Measurements from ENCODE around the gene PNPLA3.
"Not testable (repeated sequence)": the region's sequence is repeated elsewhere in the genome, so short reads cannot be mapped to it uniquely, and the experiment has no call there.

PNPLA3 gene

DNA sequence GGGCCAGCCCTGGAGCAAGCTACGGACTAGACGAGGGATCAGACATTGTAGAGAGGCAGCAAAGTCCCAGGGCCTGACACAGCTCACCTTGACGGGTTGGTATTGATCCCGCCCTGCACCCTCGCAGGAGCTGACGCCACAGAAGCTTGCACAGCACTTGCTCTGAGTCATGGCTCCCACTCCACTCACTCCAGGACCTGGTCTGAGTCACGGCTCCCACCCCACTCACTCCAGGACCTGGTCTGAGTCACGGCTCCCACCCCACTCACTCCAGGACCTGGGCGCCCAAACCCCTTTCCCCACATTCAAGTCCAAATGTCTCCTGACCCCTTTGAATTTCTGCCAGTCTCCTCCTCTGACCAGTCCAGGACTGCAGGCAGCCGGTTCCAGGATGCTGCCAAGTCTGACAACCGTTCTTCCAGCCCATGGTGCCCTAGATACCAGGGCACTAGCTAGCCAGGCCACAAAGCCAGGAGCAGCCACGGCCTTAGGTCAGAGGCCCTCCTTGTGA lies 25.8 kb upstream of the PNPLA3 start:
- no peak for DNase-seq (ENCODE audit: low read depth)
- TF ChIP-seq, protein P1, sequence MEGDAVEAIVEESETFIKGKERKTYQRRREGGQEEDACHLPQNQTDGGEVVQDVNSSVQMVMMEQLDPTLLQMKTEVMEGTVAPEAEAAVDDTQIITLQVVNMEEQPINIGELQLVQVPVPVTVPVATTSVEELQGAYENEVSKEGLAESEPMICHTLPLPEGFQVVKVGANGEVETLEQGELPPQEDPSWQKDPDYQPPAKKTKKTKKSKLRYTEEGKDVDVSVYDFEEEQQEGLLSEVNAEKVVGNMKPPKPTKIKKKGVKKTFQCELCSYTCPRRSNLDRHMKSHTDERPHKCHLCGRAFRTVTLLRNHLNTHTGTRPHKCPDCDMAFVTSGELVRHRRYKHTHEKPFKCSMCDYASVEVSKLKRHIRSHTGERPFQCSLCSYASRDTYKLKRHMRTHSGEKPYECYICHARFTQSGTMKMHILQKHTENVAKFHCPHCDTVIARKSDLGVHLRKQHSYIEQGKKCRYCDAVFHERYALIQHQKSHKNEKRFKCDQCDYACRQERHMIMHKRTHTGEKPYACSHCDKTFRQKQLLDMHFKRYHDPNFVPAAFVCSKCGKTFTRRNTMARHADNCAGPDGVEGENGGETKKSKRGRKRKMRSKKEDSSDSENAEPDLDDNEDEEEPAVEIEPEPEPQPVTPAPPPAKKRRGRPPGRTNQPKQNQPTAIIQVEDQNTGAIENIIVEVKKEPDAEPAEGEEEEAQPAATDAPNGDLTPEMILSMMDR (IDR thresholded peaks at IDR 0.05; ENCODE audit: low read depth, low read length, missing control alignments) = no peak
- H3K4me3 ChIP-seq (ENCODE audit: low read depth, low read length) = no peak overlapping the region

DNA sequence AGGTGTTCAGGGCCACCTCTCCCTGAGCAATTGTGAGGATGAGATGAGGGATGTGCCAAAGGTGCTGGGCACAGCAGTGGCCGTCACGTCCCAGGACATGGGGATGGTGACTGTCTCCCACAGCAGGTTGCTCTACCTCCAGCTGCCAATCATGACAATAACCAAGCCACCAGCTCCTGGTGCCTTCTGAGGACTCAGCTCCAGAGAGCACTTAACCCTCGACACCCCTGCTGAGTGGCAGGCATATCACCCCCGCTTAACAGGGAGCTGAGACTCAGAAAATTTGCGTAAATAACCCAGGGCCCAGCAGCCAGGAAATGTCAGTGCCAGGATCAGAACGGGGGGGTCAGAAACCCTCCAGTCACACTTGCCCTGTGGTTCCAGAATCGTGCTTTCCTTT lies 23.4 kb upstream of the PNPLA3 start:
- H3K4me3 ChIP-seq (ENCODE audit: low read depth, low read length) = no peak overlapping the region
- TF ChIP-seq, protein P1 (IDR thresholded peaks at IDR 0.05; ENCODE audit: low read depth, low read length, missing control alignments) = no peak
- DNase-seq (ENCODE audit: low read depth) = no peak

DNA sequence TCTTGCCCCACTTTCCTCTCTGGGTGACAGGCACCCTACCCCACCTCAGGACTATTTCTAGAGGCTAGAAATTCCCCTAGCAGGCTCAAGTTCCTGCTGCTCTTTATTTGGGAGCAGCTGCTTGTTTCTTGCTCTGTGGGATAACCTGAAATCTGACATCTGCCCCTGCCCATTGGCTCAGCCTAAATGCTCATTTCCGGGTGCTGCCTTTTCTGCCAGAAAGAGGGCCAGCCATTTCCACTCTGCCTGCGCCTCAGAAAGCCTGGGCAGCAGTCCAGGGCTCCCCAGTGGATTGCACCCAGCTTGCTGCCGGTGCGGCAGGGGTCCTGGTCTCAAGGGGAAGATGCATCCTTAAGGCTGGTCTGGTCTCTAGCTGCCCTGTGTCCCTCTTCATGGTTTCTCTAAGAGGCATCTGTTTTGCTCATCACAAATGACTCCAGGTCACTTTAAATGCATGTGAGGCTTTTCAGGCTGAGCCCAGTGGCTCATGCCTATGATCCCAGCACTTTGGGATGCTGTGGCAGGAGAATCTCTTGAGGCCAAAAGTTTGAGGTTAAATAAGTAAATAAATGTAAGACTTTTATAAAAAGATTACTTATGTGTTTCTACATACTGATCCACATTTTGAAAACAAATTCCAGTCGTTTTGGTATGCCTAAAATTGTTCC lies 21.5 kb upstream of the PNPLA3 start:
- DNase-seq (ENCODE audit: low read depth) = no peak
- TF ChIP-seq, protein P1 (IDR thresholded peaks at IDR 0.05; ENCODE audit: low read depth, low read length, missing control alignments) = no peak
- no peak overlapping the region for H3K4me3 ChIP-seq (ENCODE audit: low read depth, low read length)

DNA sequence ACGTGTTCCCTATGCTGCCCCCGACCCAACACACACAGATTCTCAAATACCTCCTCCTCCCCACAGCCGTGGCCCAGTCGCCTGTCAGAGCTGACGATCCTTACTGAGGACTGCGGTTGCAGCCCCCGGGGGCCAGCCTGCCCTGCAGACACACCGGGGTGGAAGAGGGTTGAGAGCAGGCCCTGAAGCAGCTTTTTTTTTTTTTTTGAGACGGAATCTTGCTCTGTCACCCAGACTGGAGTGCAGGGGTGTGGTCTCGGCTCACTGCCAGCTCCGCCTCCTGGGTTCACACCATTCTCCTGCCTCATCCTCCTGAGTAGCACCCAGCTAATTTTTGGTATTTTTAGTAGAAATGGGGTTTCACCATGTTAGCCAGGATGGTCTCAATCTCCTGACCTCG lies 20.6 kb upstream of the PNPLA3 start:
- not testable (repeated sequence) for DNase-seq (ENCODE audit: low read depth); H3K4me3 ChIP-seq (ENCODE audit: low read depth, low read length)

DNA sequence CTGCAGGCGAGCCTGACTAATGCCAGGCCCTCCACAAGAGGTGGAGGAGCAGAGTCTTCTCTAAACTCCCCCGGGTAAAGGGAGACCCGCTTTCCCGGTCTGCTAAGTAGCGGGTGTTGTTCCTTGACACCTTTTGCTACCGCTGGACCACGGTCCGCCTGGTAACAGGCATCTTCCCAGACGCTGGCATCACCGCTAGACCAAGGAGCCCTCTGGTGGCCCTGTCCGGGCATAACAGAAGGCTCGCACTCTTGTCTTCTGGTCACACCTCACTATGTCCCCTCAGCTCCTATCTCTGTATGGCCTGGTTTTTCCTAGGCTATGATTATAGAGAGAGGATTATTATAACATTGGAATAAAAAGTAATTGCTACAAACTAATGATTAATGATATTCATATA lies 19.2 kb upstream of the PNPLA3 start:
- DNase-seq (ENCODE audit: low read depth); H3K4me3 ChIP-seq (ENCODE audit: low read depth, low read length): not testable (repeated sequence)
- TF ChIP-seq, protein P1 (IDR thresholded peaks at IDR 0.05; ENCODE audit: low read depth, low read length, missing control alignments) = peak; percentile 36

DNA sequence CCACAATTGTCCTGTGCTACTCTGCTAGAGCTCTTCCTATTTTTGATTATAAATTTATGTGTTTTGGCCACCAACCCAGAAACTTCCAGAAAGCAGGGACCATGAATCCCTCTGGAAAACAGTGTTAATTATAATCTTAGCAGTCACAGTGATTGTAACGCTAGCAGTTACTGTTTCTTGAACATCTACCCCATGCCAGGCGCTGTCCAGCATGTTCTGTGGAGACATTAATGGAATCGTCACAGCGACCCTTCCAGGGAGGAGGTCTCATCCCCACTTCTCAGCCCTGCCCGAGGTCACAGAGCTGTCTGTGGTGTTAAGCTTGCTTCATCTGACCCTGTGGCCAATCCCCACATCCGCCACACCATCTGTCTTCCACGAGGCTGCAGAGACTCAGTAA lies 17.9 kb upstream of the PNPLA3 start:
- H3K4me3 ChIP-seq (ENCODE audit: low read depth, low read length) = no peak overlapping the region
- TF ChIP-seq, protein P1 (IDR thresholded peaks at IDR 0.05; ENCODE audit: low read depth, low read length, missing control alignments) = no peak
- DNase-seq (ENCODE audit: low read depth) = no peak

DNA sequence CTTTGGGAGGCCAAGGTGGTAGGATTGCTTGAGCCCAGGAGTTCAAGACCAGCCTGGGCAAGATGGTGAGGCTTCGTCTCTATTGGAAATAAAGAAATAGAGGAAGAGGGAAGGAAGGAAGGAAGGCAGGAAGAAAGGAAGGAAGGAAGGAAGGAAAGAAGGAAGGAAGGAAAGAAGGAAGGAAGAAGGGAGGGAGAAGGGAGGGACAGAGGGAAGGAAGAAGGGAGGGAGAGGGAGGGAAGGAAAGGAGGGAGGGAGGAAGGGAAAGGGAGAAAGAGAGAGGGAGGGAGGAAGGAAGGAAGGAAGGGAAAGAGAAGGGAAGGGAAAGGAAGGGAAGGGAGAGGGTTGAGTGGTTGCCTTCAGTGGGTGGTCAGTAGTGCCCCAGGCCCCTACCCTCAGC lies 13.9 kb upstream of the PNPLA3 start:
- H3K4me3 ChIP-seq (ENCODE audit: low read depth, low read length) = no peak overlapping the region
- TF ChIP-seq, protein P1 (IDR thresholded peaks at IDR 0.05; ENCODE audit: low read depth, low read length, missing control alignments) = no peak
- DNase-seq (ENCODE audit: low read depth) = no peak
